ENCODE data around the gene DNAJC27. TPM values are rescaled to one million over a fixed set of nuclear protein-coding genes. Genes with fewer than 3 reads are reported as not detected.

The DNAJC27 gene
- total RNA-seq, 2 donors from 2014 or later = 15.7 to 19.2 TPM

GRCh38 chr2:24985511-24985910 is 13.8 kb upstream of the DNAJC27 start:
- no peak overlapping the region for H3K27ac Mint-ChIP-seq
- no peak overlapping the region for H3K4me3 Mint-ChIP-seq
- H3K36me3 Mint-ChIP-seq (ENCODE audit: low read depth) = no peaks in the 10 kb centered on the region
- peaks cover 5% of the 10 kb centered on the region for H3K4me1 Mint-ChIP-seq
- no peak for DNase-seq
- ATAC-seq = no peak
- H3K9me3 ChIP-seq (ENCODE audit: control insufficient read depth, low read length, poor library complexity, severe bottlenecking) = no peaks in the 10 kb centered on the region
- H3K27me3 Mint-ChIP-seq = peaks cover 29% of the 10 kb centered on the region

GRCh38 chr2:24984912-24985311 is 13.2 kb upstream of the DNAJC27 start:
- H3K36me3 Mint-ChIP-seq (ENCODE audit: low read depth) = no peaks in the 10 kb centered on the region
- H3K4me3 Mint-ChIP-seq = no peak overlapping the region
- H3K9me3 ChIP-seq (ENCODE audit: control insufficient read depth, low read length, poor library complexity, severe bottlenecking) = no peaks in the 10 kb centered on the region
- peaks cover 5% of the 10 kb centered on the region for H3K4me1 Mint-ChIP-seq
- DNase-seq = no peak
- H3K27me3 Mint-ChIP-seq = peaks cover 23% of the 10 kb centered on the region
- ATAC-seq = no peak
- H3K27ac Mint-ChIP-seq = no peak overlapping the region

GRCh38 chr2:24981411-24982136 is 9.8 kb upstream of the DNAJC27 start:
- H3K4me1 Mint-ChIP-seq = peaks cover 5% of the 10 kb centered on the region
- no peak for ATAC-seq
- DNase-seq = no peak

GRCh38 chr2:24978661-24979060 is 6.9 kb upstream of the DNAJC27 start:
- DNase-seq (no peak), ATAC-seq (no peak)
- Mint-ChIP-seq H3K36me3 (ENCODE audit: low read depth) (no peaks in the 10 kb centered on the region), H3K4me3 (no peak overlapping the region), H3K27me3 (no peaks in the 10 kb centered on the region), H3K4me1 (peaks cover 4% of the 10 kb centered on the region), H3K27ac (no peak overlapping the region)
- H3K9me3 ChIP-seq (ENCODE audit: control insufficient read depth, low read length, poor library complexity, severe bottlenecking) = no peaks in the 10 kb centered on the region

More at GRCh38 chr2:24981411-24982136, 9.8 kb upstream of the DNAJC27 start:
- H3K9me3 ChIP-seq (ENCODE audit: control insufficient read depth, low read length, poor library complexity, severe bottlenecking) = no peaks in the 10 kb centered on the region
- Mint-ChIP-seq H3K27me3 (peaks cover 22% of the 10 kb centered on the region), H3K4me3 (no peak overlapping the region), H3K36me3 (ENCODE audit: low read depth) (no peaks in the 10 kb centered on the region), H3K27ac (no peak overlapping the region)

GRCh38 chr2:24977631-24978030 is 5.9 kb upstream of the DNAJC27 start:
- Mint-ChIP-seq H3K4me3 (no peak overlapping the region), H3K27me3 (no peaks in the 10 kb centered on the region), H3K36me3 (ENCODE audit: low read depth) (no peaks in the 10 kb centered on the region), H3K4me1 (peaks cover 6% of the 10 kb centered on the region), H3K27ac (peak overlapping the region; percentile 11)
- H3K9me3 ChIP-seq (ENCODE audit: control insufficient read depth, low read length, poor library complexity, severe bottlenecking) = no peaks in the 10 kb centered on the region
- ATAC-seq = no peak
- no peak for DNase-seq

GRCh38 chr2:24973812-24974211 is 2.1 kb upstream of the DNAJC27 start:
- Mint-ChIP-seq H3K36me3 (ENCODE audit: low read depth) (peaks cover 4% of the 10 kb centered on the region), H3K4me3 (no peak overlapping the region), H3K27ac (peak overlapping the region; percentile 41), H3K4me1 (peaks cover 21% of the 10 kb centered on the region), H3K27me3 (no peaks in the 10 kb centered on the region)
- DNase-seq (no peak), ATAC-seq (no peak)
- no peaks in the 10 kb centered on the region for H3K9me3 ChIP-seq (ENCODE audit: control insufficient read depth, low read length, poor library complexity, severe bottlenecking)

GRCh38 chr2:24972315-24972961 is 683 bp upstream of the DNAJC27 start:
- Mint-ChIP-seq H3K4me3 (peak overlapping the region; percentile 96), H3K27me3 (no peaks in the 10 kb centered on the region), H3K4me1 (peaks cover 21% of the 10 kb centered on the region), H3K36me3 (ENCODE audit: low read depth) (peaks cover 4% of the 10 kb centered on the region), H3K27ac (peak overlapping the region; percentile 100)
- no peaks in the 10 kb centered on the region for H3K9me3 ChIP-seq (ENCODE audit: control insufficient read depth, low read length, poor library complexity, severe bottlenecking)
- ATAC-seq (no peak), DNase-seq (peak in 2 of 3 donors; percentile 13 to 20)

- DNase-seq (no peak), ATAC-seq (no peak)
- Mint-ChIP-seq H3K27ac (peak overlapping the region; percentile 100), H3K27me3 (no peaks in the 10 kb centered on the region), H3K4me3 (peak overlapping the region; percentile 96), H3K4me1 (peaks cover 21% of the 10 kb centered on the region), H3K36me3 (ENCODE audit: low read depth) (peaks cover 6% of the 10 kb centered on the region)
- H3K9me3 ChIP-seq (ENCODE audit: control insufficient read depth, low read length, poor library complexity, severe bottlenecking) = no peaks in the 10 kb centered on the region
Measured at GRCh38 chr2:24971286-24971535, 544 bp downstream of the DNAJC27 start.

- Mint-ChIP-seq H3K27ac (peak overlapping the region; percentile 100), H3K36me3 (ENCODE audit: low read depth) (peaks cover 9% of the 10 kb centered on the region), H3K4me3 (peak overlapping the region; percentile 96), H3K27me3 (no peaks in the 10 kb centered on the region), H3K4me1 (peaks cover 21% of the 10 kb centered on the region)
- ATAC-seq (no peak), DNase-seq (no peak)
- H3K9me3 ChIP-seq (ENCODE audit: control insufficient read depth, low read length, poor library complexity, severe bottlenecking) = no peaks in the 10 kb centered on the region
Measured at GRCh38 chr2:24970483-24971285, 1.1 kb downstream of the DNAJC27 start.

GRCh38 chr2:24969784-24970183 is 2.0 kb downstream of the DNAJC27 start:
- H3K9me3 ChIP-seq (ENCODE audit: control insufficient read depth, low read length, poor library complexity, severe bottlenecking) = no peaks in the 10 kb centered on the region
- ATAC-seq (no peak), DNase-seq (no peak)
- peaks cover 9% of the 10 kb centered on the region for H3K36me3 Mint-ChIP-seq (ENCODE audit: low read depth)
- H3K27me3 Mint-ChIP-seq = no peaks in the 10 kb centered on the region
- no peak overlapping the region for H3K4me3 Mint-ChIP-seq
- no peak overlapping the region for H3K27ac Mint-ChIP-seq
- peaks cover 17% of the 10 kb centered on the region for H3K4me1 Mint-ChIP-seq

GRCh38 chr2:24961903-24962302 is 9.9 kb downstream of the DNAJC27 start:
- peaks cover 27% of the 10 kb centered on the region for H3K36me3 Mint-ChIP-seq (ENCODE audit: low read depth)
- H3K4me3 Mint-ChIP-seq = no peak overlapping the region
- no peak overlapping the region for H3K27ac Mint-ChIP-seq
- H3K27me3 Mint-ChIP-seq = no peaks in the 10 kb centered on the region
- peaks cover 19% of the 10 kb centered on the region for H3K4me1 Mint-ChIP-seq
- H3K9me3 ChIP-seq (ENCODE audit: control insufficient read depth, low read length, poor library complexity, severe bottlenecking) = no peaks in the 10 kb centered on the region
- no peak for ATAC-seq
- DNase-seq = no peak

GRCh38 chr2:24959761-24960160 is 12.0 kb downstream of the DNAJC27 start:
- Mint-ChIP-seq H3K27ac (peak overlapping the region; percentile 37), H3K27me3 (no peaks in the 10 kb centered on the region), H3K4me3 (no peak overlapping the region)

GRCh38 chr2:24958411-24958935 is 13.3 kb downstream of the DNAJC27 start:
- no peaks in the 10 kb centered on the region for H3K27me3 Mint-ChIP-seq
- H3K9me3 ChIP-seq (ENCODE audit: control insufficient read depth, low read length, poor library complexity, severe bottlenecking) = peaks cover 6% of the 10 kb centered on the region
- H3K27ac Mint-ChIP-seq = peak overlapping the region; percentile 55
- peaks cover 29% of the 10 kb centered on the region for H3K36me3 Mint-ChIP-seq (ENCODE audit: low read depth)
- H3K4me1 Mint-ChIP-seq = peaks cover 22% of the 10 kb centered on the region
- DNase-seq = no peak
- no peak for ATAC-seq
- no peak overlapping the region for H3K4me3 Mint-ChIP-seq

More at GRCh38 chr2:24959761-24960160, 12.0 kb downstream of the DNAJC27 start:
- H3K36me3 Mint-ChIP-seq (ENCODE audit: low read depth) = peaks cover 32% of the 10 kb centered on the region
- peaks cover 19% of the 10 kb centered on the region for H3K4me1 Mint-ChIP-seq
- H3K9me3 ChIP-seq (ENCODE audit: control insufficient read depth, low read length, poor library complexity, severe bottlenecking) = peaks cover 6% of the 10 kb centered on the region
- DNase-seq (no peak), ATAC-seq (no peak)
